Lower leg skin (tissue), 3 donors: ENCODE results near the gene PLIN4.

Source experiments
- POLR2A ChIP-seq, 2 donors: fragments of 450-650 bp; IDR thresholded peaks; one replicate each; pipeline ENCODE4 v1.6.1; 2016 to 2017; ENCODE audit warnings: antibody characterized with exemption in 2 of 2, mild to moderate bottlenecking in 1 of 2, moderate library complexity in 1 of 2
- TF ChIP-seq, protein P1 (sequence below), 3 donors: fragments of 450-650 bp; IDR thresholded peaks; one replicate each; pipeline ENCODE4 v1.5.1; 2016; ENCODE audit warnings: antibody characterized with exemption in 3 of 3, mild to moderate bottlenecking in 3 of 3, moderate library complexity in 2 of 3

DNA sequence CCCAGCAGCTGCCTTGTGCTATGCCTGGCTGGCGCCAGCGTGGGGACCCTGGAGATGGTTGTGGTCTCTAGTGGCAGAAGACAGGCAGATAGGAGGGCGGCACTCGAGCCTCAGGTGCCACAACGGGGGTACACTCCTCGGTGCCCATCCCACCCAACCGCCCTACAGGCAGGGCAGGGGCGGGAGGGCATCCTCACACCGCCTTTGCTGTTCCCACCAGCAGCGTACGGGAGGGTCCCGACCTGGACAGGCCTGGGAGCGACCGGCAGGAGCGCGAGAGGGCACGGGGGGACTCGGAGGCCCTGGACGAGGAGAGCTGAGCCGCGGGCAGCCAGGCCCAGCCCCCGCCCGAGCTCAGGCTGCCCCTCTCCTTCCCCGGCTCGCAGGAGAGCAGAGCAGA lies 16.6 kb downstream of the PLIN4 start:
- TF ChIP-seq, protein P1, sequence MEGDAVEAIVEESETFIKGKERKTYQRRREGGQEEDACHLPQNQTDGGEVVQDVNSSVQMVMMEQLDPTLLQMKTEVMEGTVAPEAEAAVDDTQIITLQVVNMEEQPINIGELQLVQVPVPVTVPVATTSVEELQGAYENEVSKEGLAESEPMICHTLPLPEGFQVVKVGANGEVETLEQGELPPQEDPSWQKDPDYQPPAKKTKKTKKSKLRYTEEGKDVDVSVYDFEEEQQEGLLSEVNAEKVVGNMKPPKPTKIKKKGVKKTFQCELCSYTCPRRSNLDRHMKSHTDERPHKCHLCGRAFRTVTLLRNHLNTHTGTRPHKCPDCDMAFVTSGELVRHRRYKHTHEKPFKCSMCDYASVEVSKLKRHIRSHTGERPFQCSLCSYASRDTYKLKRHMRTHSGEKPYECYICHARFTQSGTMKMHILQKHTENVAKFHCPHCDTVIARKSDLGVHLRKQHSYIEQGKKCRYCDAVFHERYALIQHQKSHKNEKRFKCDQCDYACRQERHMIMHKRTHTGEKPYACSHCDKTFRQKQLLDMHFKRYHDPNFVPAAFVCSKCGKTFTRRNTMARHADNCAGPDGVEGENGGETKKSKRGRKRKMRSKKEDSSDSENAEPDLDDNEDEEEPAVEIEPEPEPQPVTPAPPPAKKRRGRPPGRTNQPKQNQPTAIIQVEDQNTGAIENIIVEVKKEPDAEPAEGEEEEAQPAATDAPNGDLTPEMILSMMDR (IDR thresholded peaks at IDR 0.05), result no peak
- no peak for TF ChIP-seq POLR2A (IDR thresholded peaks at IDR 0.05)
